ENCODE data around the gene RASAL3. TPM values are rescaled to one million over a fixed set of nuclear protein-coding genes. Genes with fewer than 3 reads are reported as not detected.
A peak's percentile ranks its signal among the peaks of the same experiment; 100 is the strongest.

RASAL3 gene
- total RNA-seq = 107 TPM in 2 replicates

DNA sequence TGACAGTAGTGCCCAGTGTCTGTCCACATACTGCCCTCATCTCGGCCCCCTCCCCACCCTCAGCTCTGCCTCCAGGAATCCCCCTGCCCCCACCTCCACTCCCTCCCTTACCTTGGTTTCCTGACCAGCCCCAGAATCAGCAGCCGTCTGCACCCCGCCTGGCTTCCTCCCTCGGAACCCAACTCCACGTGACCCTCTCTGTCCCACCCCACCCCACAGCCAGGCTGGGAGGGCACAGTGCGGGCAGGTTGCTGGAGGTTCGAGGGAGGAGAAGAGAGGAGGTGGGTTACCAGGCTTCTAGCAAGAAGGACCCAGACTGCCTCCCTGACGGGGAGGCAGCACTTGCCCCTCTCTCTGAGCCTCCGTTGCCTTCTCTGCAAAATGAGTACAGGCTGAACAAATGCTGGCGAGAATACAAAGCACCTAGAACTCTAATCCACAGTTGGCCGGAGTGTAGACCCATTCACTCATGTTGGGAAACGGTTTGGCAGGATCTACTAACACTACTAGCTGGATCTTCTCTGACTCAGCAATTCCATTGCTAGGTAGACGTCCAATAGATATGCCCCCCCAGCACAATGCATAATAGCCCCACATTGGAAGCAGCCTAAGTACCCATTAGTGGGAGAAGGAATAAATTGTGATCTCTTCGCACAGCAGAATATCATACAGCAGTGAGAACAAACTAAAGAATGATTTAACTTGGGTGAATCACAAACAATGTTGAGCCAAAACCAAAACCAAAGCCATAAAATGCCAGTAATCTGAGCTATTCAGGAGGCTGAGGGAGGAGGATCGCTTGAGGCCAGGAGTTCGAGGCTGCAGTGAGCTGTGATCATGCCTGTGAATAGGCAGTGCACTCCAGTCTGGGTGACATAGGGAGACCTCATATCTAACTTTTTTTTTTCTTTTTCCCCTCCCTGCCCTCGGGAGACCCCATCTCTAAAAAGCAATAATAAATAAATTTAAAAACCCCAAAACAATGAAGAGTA, at the start of gene RASAL3:
TSS of gene RASAL3 (minus strand) at position 151 of the 992 bp plus-strand sequence. CDS start 186 bp downstream, outside the sequence.
- Mint-ChIP-seq H3K27me3 (ENCODE audit: low read depth) (peaks cover 10% of the 10 kb centered on the region), H3K4me3 (ENCODE audit: low read depth) (peak within 1 kb of the TSS; percentile 93), H3K36me3 (ENCODE audit: low read depth) (peaks cover 58% of the 10 kb centered on the region), H3K27ac (peak within 1 kb of the TSS; percentile 93), H3K4me1 (ENCODE audit: low read depth) (peaks cover 53% of the 10 kb centered on the region), H3K9me3 (peaks cover 3% of the 10 kb centered on the region)
- intact Hi-C loops (cut with micrococcal nuclease) = loop anchor here (10.0 kb wide), 1 partner anchor 610 kb away; the partner anchor contains the start of gene TPM4
- peak; percentile 61 for DNase-seq (ENCODE audit: low spot score)

DNA sequence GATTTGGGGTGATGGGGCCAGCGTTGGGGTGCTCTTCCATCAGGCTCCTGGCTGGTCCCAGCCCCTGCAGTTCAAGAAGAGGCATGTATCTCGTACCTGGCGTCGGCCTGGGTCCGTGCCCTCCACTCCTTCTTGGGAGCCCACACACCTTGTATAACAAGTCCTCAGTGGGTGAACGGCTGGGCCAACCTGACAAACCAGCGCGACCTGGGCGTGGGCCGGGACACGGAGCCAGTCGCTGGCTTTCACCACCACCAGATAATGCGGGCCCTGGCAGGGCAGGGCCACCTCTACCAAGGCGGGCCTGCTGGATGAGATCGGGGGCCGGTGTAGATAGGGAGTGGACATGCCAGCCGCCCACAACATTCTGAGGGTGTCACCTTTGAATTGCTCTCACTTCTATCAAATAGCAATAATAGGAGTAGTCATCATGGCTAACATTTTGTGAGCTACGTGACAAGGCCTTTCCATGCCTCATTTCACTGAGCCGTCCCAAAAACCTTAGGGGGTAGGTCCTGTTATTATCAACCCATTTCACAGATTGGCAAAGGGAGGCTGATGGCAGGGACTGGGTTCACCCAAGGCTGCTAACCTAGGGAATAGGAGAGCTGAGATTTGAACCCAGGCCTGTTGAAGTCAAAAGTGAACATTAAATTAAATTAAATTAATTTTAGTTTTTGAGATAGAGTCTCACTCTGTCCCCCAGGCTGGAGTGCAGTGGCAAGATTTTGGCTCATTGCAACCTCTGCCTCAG, 47.5 kb upstream of the RASAL3 start:
- no peak for DNase-seq (ENCODE audit: low spot score)
- H3K4me3 Mint-ChIP-seq (ENCODE audit: low read depth) = no peak overlapping the region
- intact Hi-C loops (cut with micrococcal nuclease) = no loop called here
- no peak overlapping the region for H3K27ac Mint-ChIP-seq
- peaks cover 8% of the 10 kb centered on the region for H3K9me3 Mint-ChIP-seq
- H3K27me3 Mint-ChIP-seq (ENCODE audit: low read depth) = peaks cover 30% of the 10 kb centered on the region
- peaks cover 22% of the 10 kb centered on the region for H3K4me1 Mint-ChIP-seq (ENCODE audit: low read depth)
- H3K36me3 Mint-ChIP-seq (ENCODE audit: low read depth) = peaks cover 10% of the 10 kb centered on the region

DNA sequence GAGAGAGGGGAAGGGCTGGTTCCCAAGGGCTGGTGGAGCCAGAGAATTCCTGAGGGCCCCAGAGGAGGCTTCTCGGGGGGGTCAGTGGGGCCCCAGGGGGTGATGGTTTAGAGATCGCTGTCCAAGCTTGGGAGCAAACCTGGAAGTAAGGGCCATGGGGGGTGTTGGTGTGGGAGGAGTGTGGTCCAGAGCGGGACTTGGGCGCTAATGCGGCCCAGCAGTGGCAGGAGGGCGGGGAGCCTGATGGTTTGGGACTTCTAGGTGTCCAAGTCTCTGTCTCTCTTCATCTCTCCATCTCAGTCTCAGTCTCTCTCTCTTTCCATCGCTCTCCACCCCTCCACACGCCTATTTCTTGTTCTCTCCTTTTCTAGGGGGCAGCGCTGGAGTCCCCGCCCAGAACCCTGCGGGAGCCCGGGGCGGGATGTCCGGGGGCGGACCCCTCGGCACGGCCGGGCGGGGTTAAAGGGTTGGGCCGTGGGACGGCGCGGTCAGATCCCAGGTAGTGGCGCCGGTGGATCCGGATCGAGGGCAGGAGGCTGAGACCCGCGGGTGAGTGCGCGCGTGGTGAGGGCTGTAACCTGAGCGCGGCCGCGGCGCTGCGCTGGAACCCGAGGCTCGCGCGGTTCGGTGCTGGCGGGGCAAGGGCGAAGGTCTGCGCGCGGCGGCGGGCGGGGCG, 43.8 kb upstream of the RASAL3 start, which contains the start of gene CYP4F22:
TSS of gene CYP4F22 (plus strand) at position 491 of the 676 bp plus-strand sequence. CDS start 16,812 bp downstream, outside the sequence.
- H3K4me1 Mint-ChIP-seq (ENCODE audit: low read depth) = peaks cover 13% of the 10 kb centered on the region
- no peak for DNase-seq (ENCODE audit: low spot score)
- no peaks in the 10 kb centered on the region for H3K9me3 Mint-ChIP-seq
- peaks cover 37% of the 10 kb centered on the region for H3K27me3 Mint-ChIP-seq (ENCODE audit: low read depth)
- H3K4me3 Mint-ChIP-seq (ENCODE audit: low read depth) = peak within 1 kb of the TSS; percentile 75
- no peak within 1 kb of the TSS for H3K27ac Mint-ChIP-seq
- intact Hi-C loops (cut with micrococcal nuclease) = no loop called here
- H3K36me3 Mint-ChIP-seq (ENCODE audit: low read depth) = no peaks in the 10 kb centered on the region

DNA sequence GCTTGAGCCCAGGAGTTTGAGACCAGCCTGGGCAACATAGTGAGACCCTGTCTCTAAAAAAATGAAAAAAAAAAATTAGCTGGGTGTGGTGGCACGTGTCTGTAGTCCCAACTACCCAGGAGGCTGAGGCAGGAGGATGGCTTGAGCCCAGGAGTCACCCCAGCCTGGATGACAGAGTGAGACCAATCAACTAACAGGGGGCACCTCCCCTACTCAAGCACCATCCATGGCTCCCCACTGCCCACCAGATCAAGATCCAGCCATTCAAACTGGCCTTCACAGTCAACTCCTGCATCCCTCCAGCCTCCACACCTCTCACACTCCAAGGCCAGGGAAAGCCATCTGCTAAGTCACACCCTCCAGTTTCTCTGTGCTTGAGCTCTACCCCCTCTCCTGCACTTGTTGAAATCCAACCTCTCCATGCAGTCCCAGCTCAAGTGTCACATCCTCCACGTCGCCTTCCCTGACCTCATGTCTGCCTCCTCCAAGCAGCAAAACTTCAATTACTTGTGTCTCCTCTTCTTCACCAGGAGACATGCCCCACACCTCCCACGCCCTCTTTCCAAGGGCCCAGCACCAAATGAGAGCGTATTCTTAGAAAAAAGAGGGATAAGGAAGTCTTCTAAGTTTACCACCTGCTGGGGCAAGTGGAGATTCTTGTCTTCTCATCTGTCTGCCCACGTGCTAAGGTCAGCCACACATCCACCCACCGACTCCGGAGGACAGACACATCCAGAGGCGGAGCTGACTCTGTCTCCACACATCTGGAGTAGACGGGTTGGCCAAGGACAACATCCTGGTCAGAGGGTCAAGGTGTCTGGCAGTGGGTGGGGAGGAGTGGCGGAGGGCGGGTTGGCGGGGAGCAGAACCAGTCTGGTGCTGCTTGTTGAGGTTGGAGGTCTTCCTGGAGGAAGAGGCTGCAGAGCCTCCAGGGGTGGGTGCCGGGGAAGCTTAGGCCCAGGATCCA, 43.0 kb upstream of the RASAL3 start:
- peak overlapping the region; percentile 30 for H3K4me3 Mint-ChIP-seq (ENCODE audit: low read depth)
- intact Hi-C loops (cut with micrococcal nuclease) = no loop called here
- no peaks in the 10 kb centered on the region for H3K36me3 Mint-ChIP-seq (ENCODE audit: low read depth)
- DNase-seq (ENCODE audit: low spot score) = no peak
- no peak overlapping the region for H3K27ac Mint-ChIP-seq
- peaks cover 37% of the 10 kb centered on the region for H3K27me3 Mint-ChIP-seq (ENCODE audit: low read depth)
- peaks cover 13% of the 10 kb centered on the region for H3K4me1 Mint-ChIP-seq (ENCODE audit: low read depth)
- H3K9me3 Mint-ChIP-seq = no peaks in the 10 kb centered on the region

DNA sequence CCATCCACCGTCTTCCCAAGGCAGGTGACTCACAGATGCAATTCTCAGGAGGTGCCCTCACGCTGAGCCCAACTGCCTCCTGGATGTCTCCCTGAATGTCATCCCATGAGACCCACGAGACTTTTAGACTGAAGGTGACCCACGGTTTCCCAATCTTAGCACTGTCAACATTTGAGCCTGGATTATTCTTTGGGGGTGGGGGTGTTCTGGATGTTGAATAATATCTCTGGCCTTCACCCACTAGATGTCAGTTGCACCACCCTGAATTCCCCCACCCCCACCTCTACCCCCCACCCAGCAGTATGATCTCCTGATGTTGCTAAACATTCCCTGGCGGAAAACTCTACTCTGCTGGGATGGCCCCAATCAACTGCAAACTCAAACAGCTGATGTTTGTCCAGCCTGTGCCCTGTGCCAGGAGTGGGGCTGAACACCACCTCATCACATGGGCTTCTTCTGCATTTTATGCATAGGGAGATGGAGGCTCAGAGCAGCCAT, 41.8 kb upstream of the RASAL3 start:
- no peak overlapping the region for H3K4me3 Mint-ChIP-seq (ENCODE audit: low read depth)
- H3K27me3 Mint-ChIP-seq (ENCODE audit: low read depth) = peaks cover 41% of the 10 kb centered on the region
- intact Hi-C loops (cut with micrococcal nuclease) = no loop called here
- peaks cover 13% of the 10 kb centered on the region for H3K4me1 Mint-ChIP-seq (ENCODE audit: low read depth)
- H3K9me3 Mint-ChIP-seq = no peaks in the 10 kb centered on the region
- H3K36me3 Mint-ChIP-seq (ENCODE audit: low read depth) = no peaks in the 10 kb centered on the region
- DNase-seq (ENCODE audit: low spot score) = no peak
- H3K27ac Mint-ChIP-seq = no peak overlapping the region

DNA sequence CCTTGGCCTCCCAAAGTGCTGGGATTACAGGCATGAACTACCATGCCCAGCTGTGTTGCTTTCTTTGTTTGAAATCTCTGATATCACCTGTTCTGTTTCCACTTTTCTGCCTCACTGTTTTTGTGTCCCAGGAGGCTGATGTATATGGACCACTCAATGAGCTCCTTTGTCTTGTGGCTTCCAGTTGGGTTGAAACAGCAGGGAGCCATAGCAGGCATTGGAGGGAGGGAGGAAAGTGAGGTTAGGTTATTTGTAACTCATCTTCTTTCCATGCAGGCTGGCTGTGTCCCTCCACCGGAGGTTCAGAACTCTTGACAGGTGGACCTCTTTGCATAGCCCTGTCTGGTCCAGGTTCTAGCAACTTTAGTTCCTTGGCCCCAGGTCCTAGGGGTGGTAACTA, 37.9 kb upstream of the RASAL3 start:
- Mint-ChIP-seq H3K4me1 (ENCODE audit: low read depth) (peaks cover 11% of the 10 kb centered on the region), H3K4me3 (ENCODE audit: low read depth) (no peak overlapping the region), H3K27ac (no peak overlapping the region), H3K36me3 (ENCODE audit: low read depth) (no peaks in the 10 kb centered on the region), H3K9me3 (no peaks in the 10 kb centered on the region), H3K27me3 (ENCODE audit: low read depth) (peaks cover 24% of the 10 kb centered on the region)
- intact Hi-C loops (cut with micrococcal nuclease) = no loop called here
- DNase-seq (ENCODE audit: low spot score) = no peak

DNA sequence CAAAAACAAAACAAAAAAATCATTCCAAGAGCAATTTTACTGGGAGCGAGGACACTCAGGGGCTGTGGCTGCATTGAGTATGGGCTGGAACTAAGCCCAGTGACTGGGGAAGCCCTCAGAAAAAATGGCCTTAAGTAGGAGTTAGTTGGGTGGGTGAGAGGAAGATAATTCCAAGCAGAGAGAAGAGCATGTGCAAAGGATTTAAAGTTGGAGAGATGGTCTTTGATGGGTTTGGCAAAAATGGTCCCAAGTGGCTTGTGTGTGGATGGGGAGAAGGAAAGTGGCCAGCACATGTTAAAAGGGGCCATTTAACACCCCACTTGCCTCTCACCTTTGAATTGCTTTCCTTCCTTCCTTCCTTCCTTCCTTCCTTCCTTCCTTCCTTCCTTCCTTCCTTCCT, 37.3 kb upstream of the RASAL3 start:
- H3K36me3 Mint-ChIP-seq (ENCODE audit: low read depth) = no peaks in the 10 kb centered on the region
- DNase-seq (ENCODE audit: low spot score) = no peak
- peaks cover 20% of the 10 kb centered on the region for H3K27me3 Mint-ChIP-seq (ENCODE audit: low read depth)
- intact Hi-C loops (cut with micrococcal nuclease) = no loop called here
- H3K4me1 Mint-ChIP-seq (ENCODE audit: low read depth) = peaks cover 11% of the 10 kb centered on the region
- no peak overlapping the region for H3K27ac Mint-ChIP-seq
- no peak overlapping the region for H3K4me3 Mint-ChIP-seq (ENCODE audit: low read depth)
- no peaks in the 10 kb centered on the region for H3K9me3 Mint-ChIP-seq

DNA sequence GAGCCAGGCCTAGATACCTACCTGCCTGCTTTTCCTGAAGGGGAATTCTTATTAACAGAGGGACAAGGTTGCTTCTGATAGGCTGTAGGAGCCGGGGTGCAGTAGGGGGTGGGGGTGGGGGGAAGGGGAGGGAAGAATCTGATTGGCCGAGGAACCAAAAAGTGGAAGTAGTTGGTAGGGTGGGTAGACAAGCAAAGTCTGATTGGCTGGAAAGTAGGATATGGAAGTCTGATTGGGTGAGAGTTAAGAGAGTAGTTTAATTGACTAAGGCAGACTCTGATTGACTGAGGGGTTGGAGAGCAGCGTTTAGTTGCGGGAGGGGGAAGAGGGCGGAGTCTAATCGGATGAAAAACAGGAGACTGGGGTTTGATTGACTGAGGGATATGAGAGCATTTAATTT, 34.6 kb upstream of the RASAL3 start:
- H3K4me1 Mint-ChIP-seq (ENCODE audit: low read depth) = peaks cover 9% of the 10 kb centered on the region
- H3K27ac Mint-ChIP-seq = no peak overlapping the region
- no peak for DNase-seq (ENCODE audit: low spot score)
- H3K36me3 Mint-ChIP-seq (ENCODE audit: low read depth) = no peaks in the 10 kb centered on the region
- H3K27me3 Mint-ChIP-seq (ENCODE audit: low read depth) = peaks cover 14% of the 10 kb centered on the region
- intact Hi-C loops (cut with micrococcal nuclease) = no loop called here
- H3K9me3 Mint-ChIP-seq = no peaks in the 10 kb centered on the region
- H3K4me3 Mint-ChIP-seq (ENCODE audit: low read depth) = no peak overlapping the region

DNA sequence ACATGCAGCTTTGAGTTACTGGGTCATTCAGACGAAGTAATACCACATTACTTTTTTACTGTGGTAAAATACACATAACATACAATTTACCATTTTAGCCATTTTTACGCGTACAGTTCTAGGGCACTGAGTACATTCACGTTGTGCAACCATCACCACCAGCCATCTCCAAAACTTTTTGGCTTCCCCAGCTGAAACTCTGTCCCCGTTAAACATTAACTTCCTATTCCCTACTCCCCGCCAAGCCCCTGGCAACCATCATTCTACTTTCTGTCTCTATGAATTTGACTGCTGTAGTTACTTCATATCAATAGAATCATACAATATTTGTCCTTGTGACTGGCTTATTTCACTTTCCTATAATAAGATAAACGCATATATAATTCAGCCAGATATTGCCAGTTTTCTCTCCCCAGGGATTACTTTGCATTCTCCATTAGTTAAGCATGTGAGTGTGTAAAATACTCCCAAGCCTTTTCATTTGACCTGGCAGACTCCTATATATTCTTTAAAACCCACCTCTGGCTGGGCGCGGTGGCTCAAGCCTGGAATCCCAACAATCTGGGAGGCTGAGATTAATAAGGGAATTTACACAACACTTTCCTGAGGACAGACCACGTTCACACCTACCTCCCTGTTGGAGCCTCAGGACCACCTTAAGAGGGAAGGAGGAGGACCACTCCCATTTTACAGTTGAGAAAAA, 34.0 kb upstream of the RASAL3 start:
- no peaks in the 10 kb centered on the region for H3K36me3 Mint-ChIP-seq (ENCODE audit: low read depth)
- no peaks in the 10 kb centered on the region for H3K9me3 Mint-ChIP-seq
- H3K4me1 Mint-ChIP-seq (ENCODE audit: low read depth) = peaks cover 9% of the 10 kb centered on the region
- peaks cover 17% of the 10 kb centered on the region for H3K27me3 Mint-ChIP-seq (ENCODE audit: low read depth)
- intact Hi-C loops (cut with micrococcal nuclease) = no loop called here
- H3K27ac Mint-ChIP-seq = no peak overlapping the region
- H3K4me3 Mint-ChIP-seq (ENCODE audit: low read depth) = no peak overlapping the region
- DNase-seq (ENCODE audit: low spot score) = no peak

DNA sequence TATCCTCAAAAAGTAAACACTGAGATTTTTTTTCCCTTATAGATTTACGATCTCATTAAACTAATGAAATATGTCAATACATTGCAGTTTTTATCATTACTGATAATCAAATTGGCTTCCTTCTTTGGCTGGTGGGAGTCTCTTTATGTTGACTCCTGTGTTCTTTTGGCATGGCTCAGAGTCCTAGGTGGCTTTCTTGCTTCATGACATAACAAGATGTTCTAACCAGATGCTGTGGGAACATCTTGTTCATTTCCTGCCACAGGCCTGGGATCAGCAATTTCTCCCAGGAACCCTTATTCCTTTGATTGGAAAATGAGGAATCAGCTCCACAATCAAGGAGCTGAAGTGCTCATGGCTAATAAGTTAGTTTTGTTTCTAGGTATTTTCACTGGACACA, 30.8 kb upstream of the RASAL3 start:
- intact Hi-C loops (cut with micrococcal nuclease) = no loop called here
- H3K4me1 Mint-ChIP-seq (ENCODE audit: low read depth) = peaks cover 9% of the 10 kb centered on the region
- no peak overlapping the region for H3K27ac Mint-ChIP-seq
- peaks cover 14% of the 10 kb centered on the region for H3K27me3 Mint-ChIP-seq (ENCODE audit: low read depth)
- no peak for DNase-seq (ENCODE audit: low spot score)
- H3K36me3 Mint-ChIP-seq (ENCODE audit: low read depth) = no peaks in the 10 kb centered on the region
- no peak overlapping the region for H3K4me3 Mint-ChIP-seq (ENCODE audit: low read depth)
- no peaks in the 10 kb centered on the region for H3K9me3 Mint-ChIP-seq

DNA sequence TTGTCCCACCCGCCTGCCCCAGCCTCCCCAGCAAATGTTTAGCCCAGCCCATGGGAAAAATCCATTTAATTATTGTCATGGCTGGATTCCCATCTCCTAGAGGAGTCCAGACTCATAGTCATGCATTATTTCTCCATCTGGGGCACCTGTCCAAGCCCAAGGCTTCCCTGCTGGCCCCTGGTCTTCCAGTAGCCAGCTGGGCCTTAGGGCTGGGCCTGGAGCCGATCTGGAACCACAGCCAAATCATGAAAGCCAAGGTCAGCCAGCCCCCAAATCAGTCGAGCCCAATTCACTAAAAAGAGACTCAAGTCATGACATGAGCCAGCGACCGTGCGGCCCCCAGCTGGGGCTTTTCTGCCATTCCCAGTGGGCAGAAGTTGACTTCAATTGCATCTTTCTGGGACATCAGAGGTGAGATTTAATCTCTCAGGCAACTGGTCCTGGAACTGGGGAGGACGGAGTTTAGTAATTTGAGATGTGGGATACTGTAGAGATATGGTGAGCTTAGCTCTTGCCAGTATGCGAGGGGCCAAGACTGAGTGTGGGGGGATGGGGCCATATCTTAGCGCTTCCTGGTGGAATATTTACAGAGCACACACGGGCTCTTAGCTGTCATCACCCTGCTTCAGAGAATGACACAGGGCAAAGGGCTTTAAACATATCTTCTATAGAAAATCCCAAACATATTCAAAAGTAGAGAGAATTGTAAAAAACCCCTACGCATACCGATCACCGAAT, 24.3 kb upstream of the RASAL3 start:
- Mint-ChIP-seq H3K27me3 (ENCODE audit: low read depth) (peaks cover 10% of the 10 kb centered on the region), H3K27ac (no peak overlapping the region), H3K4me3 (ENCODE audit: low read depth) (no peak overlapping the region), H3K9me3 (peaks cover 6% of the 10 kb centered on the region), H3K36me3 (ENCODE audit: low read depth) (no peaks in the 10 kb centered on the region), H3K4me1 (ENCODE audit: low read depth) (peaks cover 2% of the 10 kb centered on the region)
- no peak for DNase-seq (ENCODE audit: low spot score)
- intact Hi-C loops (cut with micrococcal nuclease) = no loop called here
